Measurements from ENCODE around the gene GFM2. TPM values are rescaled to one million over a fixed set of nuclear protein-coding genes. Genes with fewer than 3 reads are reported as not detected.

GFM2 gene
- total RNA-seq (36.7 and 51.7 TPM in 2 replicates), polyA plus RNA-seq (30.2 and 34.3 TPM in 2 replicates), polyA minus RNA-seq (ENCODE audit: low replicate concordance) (2.1 and 6.0 TPM in 2 replicates)
- polyA plus RNA-seq (2012) = 17.1 and 19.5 TPM in 2 replicates

- no peaks in the 10 kb centered on the region for H3K27me3 ChIP-seq (ENCODE audit: control insufficient read depth, insufficient read depth, low read length)
- peak within 1 kb of the TSS; percentile 79 for H3K27ac ChIP-seq (ENCODE audit: insufficient read depth, low read length)
- H3K9me3 ChIP-seq (ENCODE audit: control insufficient read depth, insufficient read depth, low read depth, low read length) = no peaks in the 10 kb centered on the region
- peaks cover 7% of the 10 kb centered on the region for H3K4me1 ChIP-seq (ENCODE audit: control insufficient read depth, extremely low read depth, insufficient read depth, low read length)
- H2AFZ ChIP-seq (ENCODE audit: low read length) = peak within 1 kb of the TSS; percentile 100
- no peaks in the 10 kb centered on the region for H4K20me1 ChIP-seq (ENCODE audit: control insufficient read depth, extremely low read depth, insufficient read depth, low read length)
- H3K9ac ChIP-seq (ENCODE audit: insufficient read depth, low read length) = peak within 1 kb of the TSS; percentile 78
- H3K4me3 ChIP-seq (replicated peaks in 1 of 4; ENCODE audit: control extremely low read depth in 1 of 4, insufficient read depth in 1 of 4, low read depth in 3 of 4, low read length in 4 of 4) = peak within 1 kb of the TSS; percentile 97 to 99 (median 99)
- peak; percentile 93 to 95 for DNase-seq (ENCODE audit: low read depth in 2 of 2)
- peaks cover 41% of the 10 kb centered on the region for H3K79me2 ChIP-seq (ENCODE audit: control insufficient read depth, insufficient read depth, low read length)
- H3K4me2 ChIP-seq (ENCODE audit: extremely low read depth, insufficient read depth, low read length) = peak within 1 kb of the TSS; percentile 77
- no peak for TF ChIP-seq CTCF (conservative IDR thresholded peaks at IDR 0.05 in 1 of 2, IDR thresholded peaks at IDR 0.05 in 1 of 2; ENCODE audit: low read depth in 1 of 2, low read length in 2 of 2)
- TF ChIP-seq EZH2 (IDR thresholded peaks at IDR 0.05; ENCODE audit: low read length, missing control alignments) = no peak
- H3K36me3 ChIP-seq (ENCODE audit: control insufficient read depth, insufficient read depth, low read length) = no peaks in the 10 kb centered on the region
Observed at GRCh38 chr5:74766849-74767578, at the start of gene GFM2, which contains the start of gene NSA2. GFM2 (minus strand) TSS chr5:74767117; CDS start chr5:74763742, 3,375 bp downstream. NSA2 (plus strand) TSS chr5:74767249; CDS start chr5:74767361, 112 bp downstream.

- no peaks in the 10 kb centered on the region for H3K4me1 ChIP-seq (ENCODE audit: control insufficient read depth, extremely low read depth, insufficient read depth, low read length)
- no peaks in the 10 kb centered on the region for H3K79me2 ChIP-seq (ENCODE audit: control insufficient read depth, insufficient read depth, low read length)
- H3K4me3 ChIP-seq (replicated peaks in 1 of 4; ENCODE audit: control extremely low read depth in 1 of 4, insufficient read depth in 1 of 4, low read depth in 3 of 4, low read length in 4 of 4) = no peak overlapping the region
- no peaks in the 10 kb centered on the region for H3K9me3 ChIP-seq (ENCODE audit: control insufficient read depth, insufficient read depth, low read depth, low read length)
- no peaks in the 10 kb centered on the region for H3K36me3 ChIP-seq (ENCODE audit: control insufficient read depth, insufficient read depth, low read length)
- DNase-seq (ENCODE audit: low read depth in 2 of 2) = peak in 1 of 2 donors; percentile 11
- H3K4me2 ChIP-seq (ENCODE audit: extremely low read depth, insufficient read depth, low read length) = no peak overlapping the region
- TF ChIP-seq EZH2 (IDR thresholded peaks at IDR 0.05; ENCODE audit: low read length, missing control alignments) (no peak), CTCF (conservative IDR thresholded peaks at IDR 0.05 in 1 of 2, IDR thresholded peaks at IDR 0.05 in 1 of 2; ENCODE audit: low read depth in 1 of 2, low read length in 2 of 2) (no peak)
- no peak overlapping the region for H2AFZ ChIP-seq (ENCODE audit: low read length)
- no peaks in the 10 kb centered on the region for H3K27me3 ChIP-seq (ENCODE audit: control insufficient read depth, insufficient read depth, low read length)
- no peak overlapping the region for H3K9ac ChIP-seq (ENCODE audit: insufficient read depth, low read length)
- H4K20me1 ChIP-seq (ENCODE audit: control insufficient read depth, extremely low read depth, insufficient read depth, low read length) = no peaks in the 10 kb centered on the region
- no peak overlapping the region for H3K27ac ChIP-seq (ENCODE audit: insufficient read depth, low read length)
Observed at GRCh38 chr5:74810915-74811314, 44.0 kb upstream of the GFM2 start.

GRCh38 chr5:74801941-74802340 is 35.0 kb upstream of the GFM2 start:
- no peak overlapping the region for H3K9ac ChIP-seq (ENCODE audit: insufficient read depth, low read length)
- no peaks in the 10 kb centered on the region for H3K27me3 ChIP-seq (ENCODE audit: control insufficient read depth, insufficient read depth, low read length)
- H3K79me2 ChIP-seq (ENCODE audit: control insufficient read depth, insufficient read depth, low read length) = no peaks in the 10 kb centered on the region
- H3K4me1 ChIP-seq (ENCODE audit: control insufficient read depth, extremely low read depth, insufficient read depth, low read length) = peaks cover 2% of the 10 kb centered on the region
- no peaks in the 10 kb centered on the region for H3K9me3 ChIP-seq (ENCODE audit: control insufficient read depth, insufficient read depth, low read depth, low read length)
- H3K4me2 ChIP-seq (ENCODE audit: extremely low read depth, insufficient read depth, low read length) = no peak overlapping the region
- TF ChIP-seq CTCF (conservative IDR thresholded peaks at IDR 0.05 in 1 of 2, IDR thresholded peaks at IDR 0.05 in 1 of 2; ENCODE audit: low read depth in 1 of 2, low read length in 2 of 2) (no peak), EZH2 (IDR thresholded peaks at IDR 0.05; ENCODE audit: low read length, missing control alignments) (no peak)
- DNase-seq (ENCODE audit: low read depth in 2 of 2) = peak; percentile 16 to 17
- H2AFZ ChIP-seq (ENCODE audit: low read length) = no peak overlapping the region
- H3K4me3 ChIP-seq (replicated peaks in 1 of 4; ENCODE audit: control extremely low read depth in 1 of 4, insufficient read depth in 1 of 4, low read depth in 3 of 4, low read length in 4 of 4) = no peak overlapping the region
- H3K36me3 ChIP-seq (ENCODE audit: control insufficient read depth, insufficient read depth, low read length) = no peaks in the 10 kb centered on the region
- no peak overlapping the region for H3K27ac ChIP-seq (ENCODE audit: insufficient read depth, low read length)
- no peaks in the 10 kb centered on the region for H4K20me1 ChIP-seq (ENCODE audit: control insufficient read depth, extremely low read depth, insufficient read depth, low read length)
